DND-41 (cell line): ENCODE measurements around the gene TRAPPC6A.

Experiments
- ATAC-seq: fragments of 200-7000 bp; cut with Tn5 transposase; 3 replicates; pipeline ENCODE4 v1.9.1; 2021; ENCODE audit warnings: low read depth; ENCODE audit not compliant: insufficient read depth
- DNase-seq: peaks from one replicate; pipeline ENCODE4 v3.0.0-alpha.2; 2020
- H2AFZ ChIP-seq: 2 replicates; pipeline ENCODE4 v1.6.0; 2012; ENCODE audit warnings: low read depth, low read length
- H3K27ac ChIP-seq: 2 replicates; pipeline ENCODE4 v1.5.1; 2012; ENCODE audit warnings: low read length, inconsistent platforms
- H3K27me3 ChIP-seq: fragments of 200-600 bp; sonication (generic); 2 replicates; pipeline ENCODE4 v1.6.0; 2012; ENCODE audit warnings: low read length, mild to moderate bottlenecking, inconsistent platforms; ENCODE audit not compliant: insufficient read depth, poor library complexity
- H3K36me3 ChIP-seq: 2 replicates; pipeline ENCODE4 v1.5.1; 2012; ENCODE audit warnings: low read length, inconsistent platforms; ENCODE audit not compliant: insufficient read depth
- H3K4me1 ChIP-seq: 2 replicates; pipeline ENCODE4 v1.5.1; 2012; ENCODE audit warnings: mild to moderate bottlenecking, low read length; ENCODE audit not compliant: insufficient read depth
- H3K4me2 ChIP-seq: 2 replicates; pipeline ENCODE4 v1.6.0; 2012; ENCODE audit warnings: mild to moderate bottlenecking, moderate library complexity, low read length, inconsistent platforms; ENCODE audit not compliant: insufficient read depth
- H3K4me3 ChIP-seq, 2 experiments: fragments of 200-600 bp in 1 of 2; shearing (Covaris generic) in 1 of 2; 2 replicates each; pipeline ENCODE4 v1.5.1; 2012 to 2016; ENCODE audit warnings: inconsistent platforms in 2 of 2, low read length in 2 of 2, mild to moderate bottlenecking in 2 of 2, low read depth in 1 of 2, moderate library complexity in 1 of 2
- H3K79me2 ChIP-seq: 2 replicates; pipeline ENCODE4 v1.6.0; 2012; ENCODE audit warnings: low read length, inconsistent platforms; ENCODE audit not compliant: insufficient read depth
- H3K9ac ChIP-seq: 2 replicates; pipeline ENCODE4 v1.6.0; 2012; ENCODE audit warnings: low read depth, mild to moderate bottlenecking, inconsistent platforms, low read length, moderate library complexity
- H3K9me3 ChIP-seq: 2 replicates; pipeline ENCODE4 v1.5.1; 2012; ENCODE audit warnings: low read length, moderate library complexity, mild to moderate bottlenecking, inconsistent platforms; ENCODE audit not compliant: insufficient read depth, severe bottlenecking
- H4K20me1 ChIP-seq: 2 replicates; pipeline ENCODE4 v1.6.0; 2012; ENCODE audit warnings: low read length; ENCODE audit not compliant: insufficient read depth
- EZH2 ChIP-seq: IDR thresholded peaks from 3 replicates; pipeline ENCODE4 v1.6.1; 2012; ENCODE audit warnings: borderline replicate concordance, low read depth, mild to moderate bottlenecking, moderate library complexity, low read length, inconsistent platforms; ENCODE audit not compliant: severe bottlenecking
- TF ChIP-seq, protein P1 (sequence below): IDR thresholded peaks from 2 replicates; pipeline ENCODE4 v1.5.1; 2012; ENCODE audit warnings: borderline replicate concordance, low read length, moderate library complexity, mild to moderate bottlenecking; ENCODE audit not compliant: poor library complexity, severe bottlenecking; ENCODE audit errors: extremely low read depth

TRAPPC6A gene

GRCh38 chr19:45152504-45153338 is 25.3 kb downstream of the TRAPPC6A start:
- TF ChIP-seq, protein P1, sequence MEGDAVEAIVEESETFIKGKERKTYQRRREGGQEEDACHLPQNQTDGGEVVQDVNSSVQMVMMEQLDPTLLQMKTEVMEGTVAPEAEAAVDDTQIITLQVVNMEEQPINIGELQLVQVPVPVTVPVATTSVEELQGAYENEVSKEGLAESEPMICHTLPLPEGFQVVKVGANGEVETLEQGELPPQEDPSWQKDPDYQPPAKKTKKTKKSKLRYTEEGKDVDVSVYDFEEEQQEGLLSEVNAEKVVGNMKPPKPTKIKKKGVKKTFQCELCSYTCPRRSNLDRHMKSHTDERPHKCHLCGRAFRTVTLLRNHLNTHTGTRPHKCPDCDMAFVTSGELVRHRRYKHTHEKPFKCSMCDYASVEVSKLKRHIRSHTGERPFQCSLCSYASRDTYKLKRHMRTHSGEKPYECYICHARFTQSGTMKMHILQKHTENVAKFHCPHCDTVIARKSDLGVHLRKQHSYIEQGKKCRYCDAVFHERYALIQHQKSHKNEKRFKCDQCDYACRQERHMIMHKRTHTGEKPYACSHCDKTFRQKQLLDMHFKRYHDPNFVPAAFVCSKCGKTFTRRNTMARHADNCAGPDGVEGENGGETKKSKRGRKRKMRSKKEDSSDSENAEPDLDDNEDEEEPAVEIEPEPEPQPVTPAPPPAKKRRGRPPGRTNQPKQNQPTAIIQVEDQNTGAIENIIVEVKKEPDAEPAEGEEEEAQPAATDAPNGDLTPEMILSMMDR = no peak
- no peak for TF ChIP-seq EZH2
- H3K36me3 ChIP-seq = 0 out of 2 replicates have a peak, but pooled peaks cover 3% of the 10 kb centered on the region
- H3K9me3 ChIP-seq = no peaks in the 10 kb centered on the region
- DNase-seq = no peak
- H3K27me3 ChIP-seq = no peaks in the 10 kb centered on the region
- H2AFZ ChIP-seq = no peak overlapping the region
- no peak overlapping the region for H3K9ac ChIP-seq
- H4K20me1 ChIP-seq = peaks cover 3% of the 10 kb centered on the region
- H3K4me3 ChIP-seq = no peak overlapping the region
- H3K4me1 ChIP-seq = no peaks in the 10 kb centered on the region
- no peaks in the 10 kb centered on the region for H3K79me2 ChIP-seq
- H3K27ac ChIP-seq = no peak overlapping the region
- no peak for ATAC-seq
- no peak overlapping the region for H3K4me2 ChIP-seq

GRCh38 chr19:45151821-45152503 is 26.1 kb downstream of the TRAPPC6A start:
- H3K27me3 ChIP-seq = no peaks in the 10 kb centered on the region
- no peak for DNase-seq
- H3K9ac ChIP-seq = no peak overlapping the region
- H3K4me3 ChIP-seq = no peak overlapping the region
- H3K27ac ChIP-seq = no peak overlapping the region
- TF ChIP-seq, protein P1 = no peak
- H4K20me1 ChIP-seq = peaks cover 9% of the 10 kb centered on the region
- no peak overlapping the region for H3K4me2 ChIP-seq
- H3K36me3 ChIP-seq = 0 out of 2 replicates have a peak, but pooled peaks cover 8% of the 10 kb centered on the region
- no peak for ATAC-seq
- no peaks in the 10 kb centered on the region for H3K79me2 ChIP-seq
- H2AFZ ChIP-seq = no peak overlapping the region
- no peaks in the 10 kb centered on the region for H3K4me1 ChIP-seq
- H3K9me3 ChIP-seq = no peaks in the 10 kb centered on the region

DNA sequence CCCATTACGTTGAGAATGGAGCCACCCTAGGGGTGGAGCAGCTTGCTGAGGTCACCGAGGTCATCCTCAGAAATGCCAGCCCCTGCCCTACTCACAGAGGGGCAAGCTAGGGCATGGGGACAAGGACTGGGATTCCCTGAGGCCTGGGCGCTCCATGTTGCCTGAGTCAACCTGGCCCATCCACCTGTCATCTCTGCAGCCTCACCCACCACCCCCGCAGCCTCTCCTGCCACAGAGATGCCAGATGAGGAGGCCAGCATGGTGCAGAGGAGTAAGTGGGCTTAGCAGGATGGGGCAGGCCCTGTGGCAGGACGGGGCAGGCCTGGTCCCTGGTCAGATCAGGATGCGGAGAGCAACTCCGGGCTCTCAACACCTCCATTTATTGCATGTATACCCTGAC is 26.7 kb downstream of the TRAPPC6A start:
- TF ChIP-seq EZH2 = no peak
- TF ChIP-seq, protein P1 = no peak
- Histone ChIP-seq H3K27ac (no peak overlapping the region), H3K9me3 (no peaks in the 10 kb centered on the region), H3K9ac (no peak overlapping the region), H3K4me2 (no peak overlapping the region), H3K36me3 (peaks cover 14% of the 10 kb centered on the region), H2AFZ (no peak overlapping the region), H3K79me2 (no peaks in the 10 kb centered on the region), H3K4me3 (no peak overlapping the region), H4K20me1 (peaks cover 14% of the 10 kb centered on the region), H3K27me3 (no peaks in the 10 kb centered on the region), H3K4me1 (no peaks in the 10 kb centered on the region)
- ATAC-seq (no peak), DNase-seq (no peak)
